IPS DF 6.9 (cell line): ENCODE data around the gene A1CF.
"Not testable (repeated sequence)": the region's sequence is repeated elsewhere in the genome, so short reads cannot be mapped to it uniquely, and the experiment has no call there.

ENCODE experiments used
- DNase-seq: peaks from one replicate; pipeline ENCODE4 v3.0.0-alpha.2; 2013; ENCODE audit warnings: low read depth, low spot score
- H3K27ac ChIP-seq: one replicate; pipeline ENCODE4 v1.5.1; 2013; ENCODE audit warnings: low read length, control low read depth
- H3K27me3 ChIP-seq: 2 replicates; pipeline ENCODE4 v1.6.1; 2013; ENCODE audit warnings: mild to moderate bottlenecking, low read length; ENCODE audit not compliant: control insufficient read depth, insufficient read depth
- H3K36me3 ChIP-seq: 2 replicates; pipeline ENCODE4 v1.6.1; 2013; ENCODE audit warnings: low read length; ENCODE audit not compliant: control insufficient read depth, insufficient read depth
- H3K4me1 ChIP-seq: 2 replicates; pipeline ENCODE4 v1.6.1; 2013; ENCODE audit warnings: low read length; ENCODE audit not compliant: control insufficient read depth, insufficient read depth
- H3K4me3 ChIP-seq: 2 replicates; pipeline ENCODE4 v1.5.1; 2013; ENCODE audit warnings: mild to moderate bottlenecking, low read length
- H3K9me3 ChIP-seq: 2 replicates; pipeline ENCODE4 v1.6.1; 2013; ENCODE audit warnings: low read length, inconsistent platforms; ENCODE audit not compliant: control insufficient read depth, insufficient read depth
- WGBS: extraction: QIAGEN DNeasy Blood & Tissue Kit; methylation state at CpG from one replicate; pipeline ENCODE4 v1.1.7; 2013; ENCODE audit warnings: mixed read lengths, missing lambda C conversion rate; ENCODE audit not compliant: insufficient read length, insufficient coverage; 5-methylcytosine and 5-hydroxymethylcytosine counted together

Gene A1CF

GRCh38 chr10:50908366-50908765 is 22.9 kb upstream of the A1CF start:
- no peak for DNase-seq
- no peak overlapping the region for H3K27ac ChIP-seq
- no peak overlapping the region for H3K4me3 ChIP-seq
- no peaks in the 10 kb centered on the region for H3K9me3 ChIP-seq
- no peaks in the 10 kb centered on the region for H3K27me3 ChIP-seq
- no peaks in the 10 kb centered on the region for H3K36me3 ChIP-seq
- WGBS: 100% methylated on average over 2 of the region's 4 CpGs
- no peaks in the 10 kb centered on the region for H3K4me1 ChIP-seq

GRCh38 chr10:50905797-50906196 is 20.4 kb upstream of the A1CF start:
- not testable (repeated sequence) for H3K36me3 ChIP-seq, H3K9me3 ChIP-seq, H3K27ac ChIP-seq, H3K4me1 ChIP-seq, H3K4me3 ChIP-seq, H3K27me3 ChIP-seq, DNase-seq
- no CpG with 5 or more reads among the region's 15 CpGs for WGBS

GRCh38 chr10:50896721-50897120 is 11.3 kb upstream of the A1CF start:
- Histone ChIP-seq H3K36me3 (no peaks in the 10 kb centered on the region), H3K27ac (no peak overlapping the region), H3K9me3 (no peaks in the 10 kb centered on the region), H3K4me3 (no peak overlapping the region), H3K27me3 (no peaks in the 10 kb centered on the region), H3K4me1 (no peaks in the 10 kb centered on the region)
- no peak for DNase-seq

GRCh38 chr10:50894312-50894711 is 8.9 kb upstream of the A1CF start:
- no peaks in the 10 kb centered on the region for H3K4me1 ChIP-seq
- H3K9me3 ChIP-seq: no peaks in the 10 kb centered on the region
- H3K4me3 ChIP-seq: no peak overlapping the region
- no peak for DNase-seq
- no peaks in the 10 kb centered on the region for H3K36me3 ChIP-seq
- no peaks in the 10 kb centered on the region for H3K27me3 ChIP-seq
- no peak overlapping the region for H3K27ac ChIP-seq

- DNase-seq: no peak
- Histone ChIP-seq H3K4me1 (no peaks in the 10 kb centered on the region), H3K4me3 (no peak overlapping the region), H3K36me3 (no peaks in the 10 kb centered on the region), H3K27me3 (no peaks in the 10 kb centered on the region), H3K27ac (no peak overlapping the region), H3K9me3 (no peaks in the 10 kb centered on the region)
- no CpG with 5 or more reads among the region's 2 CpGs for WGBS
These were observed 7.0 kb upstream of the A1CF start for GRCh38 chr10:50892467-50892866.

- Histone ChIP-seq H3K27ac (no peak overlapping the region), H3K36me3 (no peaks in the 10 kb centered on the region), H3K4me3 (no peak overlapping the region), H3K4me1 (no peaks in the 10 kb centered on the region), H3K9me3 (no peaks in the 10 kb centered on the region), H3K27me3 (no peaks in the 10 kb centered on the region)
- no CpG with 5 or more reads among the region's 3 CpGs for WGBS
- DNase-seq: no peak
These were observed 1.1 kb downstream of the A1CF start for GRCh38 chr10:50884302-50884701.

GRCh38 chr10:50883629-50884028 is 1.8 kb downstream of the A1CF start:
- DNase-seq: no peak
- no peaks in the 10 kb centered on the region for H3K4me1 ChIP-seq
- no CpG with 5 or more reads among the region's 5 CpGs for WGBS
- no peak overlapping the region for H3K27ac ChIP-seq
- H3K27me3 ChIP-seq: no peaks in the 10 kb centered on the region
- no peaks in the 10 kb centered on the region for H3K36me3 ChIP-seq
- no peak overlapping the region for H3K4me3 ChIP-seq
- no peaks in the 10 kb centered on the region for H3K9me3 ChIP-seq

GRCh38 chr10:50882540-50882983 is 2.9 kb downstream of the A1CF start:
- Histone ChIP-seq H3K9me3 (no peaks in the 10 kb centered on the region), H3K36me3 (no peaks in the 10 kb centered on the region), H3K27ac (no peak overlapping the region), H3K4me3 (no peak overlapping the region), H3K27me3 (no peaks in the 10 kb centered on the region), H3K4me1 (no peaks in the 10 kb centered on the region)
- WGBS: no CpG with 5 or more reads among the region's 2 CpGs
- DNase-seq: no peak

- H3K4me3 ChIP-seq, H3K27me3 ChIP-seq, H3K27ac ChIP-seq, H3K36me3 ChIP-seq, DNase-seq, H3K9me3 ChIP-seq, H3K4me1 ChIP-seq: not testable (repeated sequence)
- WGBS: no CpG with 5 or more reads among the region's 10 CpGs
These were observed 4.4 kb downstream of the A1CF start for GRCh38 chr10:50881046-50881445.

- Histone ChIP-seq H3K27me3 (no peaks in the 10 kb centered on the region; the same call in 1 of the 2 replicates), H3K9me3 (no peaks in the 10 kb centered on the region), H3K27ac (no peak overlapping the region), H3K4me1 (no peaks in the 10 kb centered on the region), H3K36me3 (no peaks in the 10 kb centered on the region), H3K4me3 (no peak overlapping the region)
- no peak for DNase-seq
- no CpG with 5 or more reads among the region's 2 CpGs for WGBS
These were observed 9.0 kb downstream of the A1CF start for GRCh38 chr10:50876429-50876828.

- no peaks in the 10 kb centered on the region for H3K9me3 ChIP-seq
- no peaks in the 10 kb centered on the region; the same call in 1 of the 2 replicates for H3K27me3 ChIP-seq
- no peak for DNase-seq
- H3K4me1 ChIP-seq: no peaks in the 10 kb centered on the region
- H3K36me3 ChIP-seq: no peaks in the 10 kb centered on the region
- no CpG with 5 or more reads among the region's 5 CpGs for WGBS
- H3K4me3 ChIP-seq: no peak overlapping the region
- no peak overlapping the region for H3K27ac ChIP-seq
These were observed 10.7 kb downstream of the A1CF start for GRCh38 chr10:50874723-50875122.
